OCI-LY1 (cell line): ENCODE results near the gene EXOC6B.

Source experiments
- CTCF ChIP-seq: fragments of 200-600 bp; sonication (generic), shearing (Covaris generic); IDR thresholded peaks from 2 replicates; pipeline ENCODE4 v1.5.1; 2017; ENCODE audit warnings: mild to moderate bottlenecking, antibody characterized with exemption, low read length, moderate library complexity, mixed read lengths
- EZH2 ChIP-seq: fragments of 200-600 bp; sonication (generic), shearing (Covaris generic); IDR thresholded peaks from 2 replicates; pipeline ENCODE4 v1.8.0; 2017; ENCODE audit warnings: borderline replicate concordance, mixed run types, mild to moderate bottlenecking, antibody characterized with exemption, low read length, moderate library complexity, mixed read lengths

- TF ChIP-seq CTCF: no peak
- no peak for TF ChIP-seq EZH2
Observed at GRCh38 chr2:72824224-72824842, 1.5 kb downstream of the EXOC6B start.
